Left cardiac atrium (tissue), 4 donors: ENCODE data around the gene KRABD2.
"Not testable (repeated sequence)": the region's sequence is repeated elsewhere in the genome, so short reads cannot be mapped to it uniquely, and the experiment has no call there.

Experiments
- ATAC-seq, 2 donors: fragments of 200-7000 bp; cut with Tn5 transposase; one replicate each; pipeline ENCODE4 v1.9.1; 2020; ENCODE audit warnings: mild to moderate bottlenecking in 2 of 2, moderate library complexity in 2 of 2
- DNase-seq: peaks from one replicate; pipeline ENCODE4 v3.0.0-alpha.2; 2020
- intact Hi-C, 2 donors: fragments of 100-400 bp; cut with DNase I; formaldehyde crosslinking; loops; one replicate each; pipeline versions ENCODE4 v1.14.1 to v1.15.1; 2022 to 2023
- donor health status: DM: no; HTN: yes; CAD: no.
- donor health status: DM: no; HTN: yes; CAD: no; lungs with severe emphysema.
- donor health status: DM: yes; HTN: yes; CAD: no.
- donor health status: Dilated cardiomyopathy.

Gene KRABD2

DNA sequence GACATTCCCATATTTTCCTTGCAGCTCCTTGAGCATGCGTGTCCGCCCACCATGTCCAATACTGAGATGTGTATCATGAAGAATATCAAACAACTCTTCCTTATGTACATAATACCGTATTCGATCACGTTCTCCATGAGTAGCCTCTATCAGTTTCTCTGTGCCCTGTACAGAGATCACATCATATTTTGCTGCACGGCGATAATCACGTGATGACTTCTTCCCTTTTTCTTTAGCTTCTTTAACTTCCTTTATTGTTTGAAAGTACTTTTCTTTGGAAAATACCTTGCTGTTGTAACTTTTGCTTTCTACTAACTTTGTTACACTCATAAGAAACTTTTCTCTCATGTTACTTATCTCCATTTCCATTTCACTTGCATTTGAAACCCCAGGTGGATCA lies 6.6 kb downstream of the KRABD2 start:
- ATAC-seq (no peak), DNase-seq (no peak)
- intact Hi-C loops, result no loop called here

DNA sequence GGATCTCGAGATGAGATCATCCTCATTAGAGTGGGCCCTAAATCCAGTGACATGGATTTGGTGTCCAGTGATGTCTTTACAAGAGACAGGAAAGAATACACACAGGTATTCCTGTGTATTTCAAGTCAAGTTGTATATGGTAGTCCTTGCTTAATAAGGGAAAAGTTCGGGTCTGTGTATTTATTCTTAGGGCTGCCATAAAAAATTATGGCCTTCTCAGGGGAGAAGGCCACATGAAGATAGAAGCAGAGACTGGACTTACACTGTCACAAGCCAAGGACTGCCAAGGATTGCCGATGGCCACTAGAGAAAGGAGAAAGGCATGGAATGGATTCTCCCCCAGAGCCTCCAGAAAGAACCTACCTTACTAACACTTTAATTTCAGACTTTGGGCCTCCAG lies 8.3 kb downstream of the KRABD2 start:
- ATAC-seq (no peak), DNase-seq (no peak)
- intact Hi-C loops, result no loop called here

DNA sequence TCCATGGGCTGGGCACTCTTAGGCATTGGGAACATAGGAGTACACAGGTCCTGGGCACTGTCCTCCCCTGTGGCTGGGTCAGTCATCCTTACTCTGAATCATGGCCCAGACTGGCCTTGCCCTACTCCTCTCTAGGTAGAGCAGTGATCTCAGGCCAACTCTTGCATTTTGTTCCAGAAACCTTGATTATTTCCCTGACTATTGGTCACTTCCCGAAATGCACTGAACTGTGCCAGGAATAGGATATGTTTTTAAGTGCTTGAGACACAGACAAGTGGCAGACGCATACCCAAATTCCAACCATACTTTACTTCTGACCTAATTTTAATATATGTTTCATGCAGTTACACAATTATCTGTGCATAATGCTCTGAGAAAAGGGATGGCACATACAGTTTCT lies 10.3 kb downstream of the KRABD2 start:
- peak; percentile 29 for DNase-seq
- intact Hi-C loops, result no loop called here
- peak; percentile 32 to 55 for ATAC-seq

GRCh38 chr17:8365143-8365542 lies 11.4 kb downstream of the KRABD2 start:
- no peak for DNase-seq
- peak; percentile 56 to 62 for ATAC-seq
- intact Hi-C loops, result no loop called here

DNA sequence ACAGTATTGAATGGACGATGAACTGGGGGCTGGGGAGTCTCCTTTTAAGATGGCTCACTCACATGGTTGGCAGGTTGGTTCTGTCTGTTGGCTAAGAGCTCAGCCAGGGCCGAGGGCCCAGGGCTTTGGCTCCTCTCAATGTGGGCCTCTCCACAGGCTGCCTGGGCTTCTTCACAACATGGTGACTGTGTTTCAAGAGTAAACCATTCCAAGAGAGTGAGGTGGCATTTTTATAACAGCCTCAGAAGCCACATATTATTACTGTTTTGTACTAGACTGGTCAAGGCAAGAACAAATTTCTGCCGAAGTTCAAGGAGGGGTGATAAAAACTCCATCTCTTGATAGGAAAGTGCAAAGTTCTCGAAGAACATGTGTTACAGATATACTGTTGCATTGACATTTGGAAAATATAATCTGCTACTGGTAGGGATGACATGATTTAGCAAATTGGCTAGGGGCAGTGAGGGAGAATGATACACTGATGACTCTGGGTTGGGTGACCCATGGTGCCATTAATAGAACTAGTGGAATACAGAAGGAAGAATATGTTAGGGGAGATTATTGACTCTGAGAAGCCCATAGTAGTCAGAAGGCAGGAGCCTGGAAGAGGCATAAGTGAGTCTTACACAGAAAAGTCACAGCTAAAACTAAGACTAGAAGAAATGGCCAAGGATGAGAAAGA lies 13.7 kb downstream of the KRABD2 start:
- intact Hi-C loops, result no loop called here
- DNase-seq (no peak), ATAC-seq (no peak)

- intact Hi-C loops, result no loop called here
- DNase-seq (no peak), ATAC-seq (no peak)
Measured at GRCh38 chr17:8360751-8361150, 15.8 kb downstream of the KRABD2 start.

GRCh38 chr17:8360260-8360659 lies 16.2 kb downstream of the KRABD2 start:
- no peak for DNase-seq
- ATAC-seq, result peak in 1 of 2 donors; percentile 25
- intact Hi-C loops, result no loop called here

DNA sequence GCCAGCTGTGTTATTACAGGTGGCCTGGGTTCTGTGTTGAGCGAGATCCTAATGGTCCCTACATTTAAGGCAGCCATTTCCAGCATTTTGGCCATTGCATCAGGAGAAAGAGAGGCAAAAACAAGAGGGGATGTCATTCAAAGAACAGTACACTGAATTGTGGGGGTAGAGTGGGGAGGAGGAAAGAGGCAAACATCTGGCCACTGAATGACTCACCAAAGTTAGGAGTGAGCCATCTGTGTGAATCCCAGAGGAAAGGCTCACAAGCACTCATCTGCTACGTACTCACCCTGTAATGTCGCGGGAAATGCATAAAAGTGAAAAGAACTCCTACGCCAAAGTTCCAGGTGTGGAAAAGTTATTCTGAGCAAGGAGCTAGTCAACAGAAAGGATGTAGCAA lies 16.7 kb downstream of the KRABD2 start:
- no peak for DNase-seq
- ATAC-seq, result peak; percentile 74 to 85
- intact Hi-C loops, result no loop called here

GRCh38 chr17:8357910-8358309 lies 18.6 kb downstream of the KRABD2 start:
- ATAC-seq (no peak), DNase-seq (no peak)
- intact Hi-C loops, result no loop called here

DNA sequence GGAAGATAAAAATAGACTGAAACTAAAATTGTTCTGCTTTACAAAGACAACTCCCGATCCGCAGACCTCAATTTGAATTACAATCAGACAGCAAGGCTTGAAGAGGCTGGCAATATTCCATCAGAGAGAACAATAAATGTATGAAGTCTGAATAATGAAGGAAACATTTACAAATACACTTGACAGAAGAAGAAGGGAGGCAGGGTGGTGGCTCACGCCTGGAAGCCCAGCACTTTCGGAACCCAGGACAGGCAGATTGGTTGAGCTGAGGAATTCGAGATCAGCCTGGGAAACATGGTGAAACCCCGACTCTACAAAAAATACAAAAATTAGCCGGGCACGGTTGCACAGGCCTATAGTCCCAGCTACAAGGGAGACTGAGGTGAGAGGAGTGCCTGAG lies 22.3 kb downstream of the KRABD2 start:
- ATAC-seq (no peak), DNase-seq (no peak)
- intact Hi-C loops, result no loop called here

DNA sequence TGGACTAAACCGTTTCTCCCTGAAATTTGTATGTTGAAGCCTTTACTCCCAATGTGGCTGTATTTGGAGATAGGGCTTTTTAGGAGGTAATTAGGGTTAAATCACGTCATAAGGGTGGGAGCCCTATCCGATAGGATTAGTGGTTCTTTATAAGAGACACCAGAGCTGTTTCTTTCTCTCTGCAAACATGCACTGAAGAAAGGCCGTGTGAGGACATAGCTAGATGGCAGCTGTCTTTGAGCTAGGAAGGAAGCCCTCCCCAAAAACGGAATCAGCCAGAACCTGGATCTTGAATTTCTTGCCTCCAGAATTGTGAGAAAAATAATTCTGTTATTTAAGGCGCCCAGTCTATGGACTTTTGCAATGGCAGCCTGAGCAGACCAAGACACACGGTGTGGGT lies 22.8 kb downstream of the KRABD2 start:
- ATAC-seq (no peak), DNase-seq (no peak)

GRCh38 chr17:8350339-8350738 lies 26.2 kb downstream of the KRABD2 start:
- DNase-seq, result no peak
- no peak for ATAC-seq
- intact Hi-C loops, result no loop called here

More for the DNA sequence above, 22.8 kb downstream of the KRABD2 start:
- intact Hi-C loops, result no loop called here

- intact Hi-C loops, ATAC-seq, DNase-seq: not testable (repeated sequence)
Measured at GRCh38 chr17:8347001-8347400, 29.5 kb downstream of the KRABD2 start.

DNA sequence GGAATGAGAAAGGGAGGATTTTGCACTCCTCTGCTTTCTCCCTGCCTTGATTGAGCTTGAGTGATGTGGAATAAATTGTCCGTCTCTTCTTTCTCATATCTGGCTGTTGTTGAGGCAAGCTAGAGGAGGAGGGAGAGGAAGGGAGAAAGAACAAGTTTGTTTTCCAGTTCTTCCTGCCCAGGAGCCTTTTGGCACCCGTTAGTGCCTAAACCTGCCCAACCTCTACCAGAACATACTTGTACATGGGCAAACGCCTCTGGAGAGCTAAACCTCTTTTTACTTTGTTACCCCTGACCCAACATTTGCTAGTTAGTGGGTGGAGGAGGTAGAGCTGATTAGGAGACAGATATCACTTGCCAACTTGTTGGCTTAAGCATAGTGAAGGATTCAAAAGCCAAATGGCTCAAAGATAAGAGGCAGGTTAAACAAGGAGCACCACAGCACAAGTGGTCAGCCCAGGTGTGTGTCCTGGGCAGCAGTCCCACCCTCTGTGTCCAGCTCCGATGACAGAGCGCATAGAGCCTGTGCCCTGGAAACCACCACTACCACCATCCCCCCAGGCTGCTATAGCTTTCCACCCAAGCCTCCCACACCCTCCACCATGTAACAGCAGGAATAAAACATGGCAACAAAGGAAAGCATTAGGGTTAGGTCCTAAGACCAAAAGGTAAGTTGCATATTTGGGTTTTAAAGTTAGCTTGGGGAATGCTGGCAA lies 30.4 kb downstream of the KRABD2 start:
- no peak for ATAC-seq
- no peak for DNase-seq
- intact Hi-C loops, result no loop called here

DNA sequence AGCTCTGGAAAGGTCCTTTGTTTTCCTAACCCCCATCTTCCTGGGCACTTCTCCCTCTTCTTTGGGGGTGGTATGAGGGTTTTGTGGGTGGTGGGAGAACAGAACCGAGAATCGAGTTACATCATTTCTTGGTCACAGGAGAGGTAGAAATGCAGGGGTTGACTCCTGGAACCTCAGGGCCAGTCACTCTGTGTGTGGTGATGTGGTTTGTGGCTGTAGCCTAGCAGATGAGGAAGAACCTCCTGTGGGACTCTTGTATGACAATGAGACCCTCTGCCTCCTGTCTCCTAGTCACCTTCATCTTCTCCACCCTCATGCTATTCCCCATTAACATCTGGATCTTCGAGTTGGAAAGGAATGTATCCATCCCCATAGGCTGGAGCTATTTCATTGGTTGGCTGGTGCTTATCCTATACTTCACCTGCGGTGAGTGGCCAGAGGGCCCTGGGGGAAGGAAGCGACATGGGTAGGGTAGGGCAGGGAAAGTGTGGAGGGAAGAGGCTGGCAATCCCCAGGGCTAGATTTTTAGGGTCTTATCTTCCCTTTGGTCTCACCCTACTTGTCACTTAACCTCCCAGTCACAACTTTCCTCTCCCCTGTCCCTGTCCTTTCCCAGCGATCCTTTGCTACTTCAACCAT lies 31.3 kb downstream of the KRABD2 start:
- ATAC-seq (no peak), DNase-seq (no peak)
- intact Hi-C loops, result no loop called here

DNA sequence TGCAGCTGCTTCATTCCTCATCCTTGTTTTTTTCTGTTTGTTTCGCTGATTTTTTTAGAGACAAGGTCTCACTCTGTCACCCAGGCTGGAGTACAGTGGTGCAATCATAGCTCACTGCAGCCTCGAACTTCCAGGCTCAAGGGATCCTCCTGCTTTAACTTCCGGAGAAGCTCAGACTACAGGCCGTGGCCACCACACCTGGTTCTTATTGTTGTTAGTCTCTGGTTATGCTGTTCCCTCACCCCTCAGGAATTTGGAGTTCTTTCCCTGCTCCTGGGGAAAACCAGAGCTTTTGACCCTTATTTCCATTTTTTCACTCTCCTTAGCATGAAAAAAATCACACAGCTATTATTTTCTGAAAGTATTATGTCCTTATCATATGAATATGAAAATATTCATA lies 35.0 kb downstream of the KRABD2 start:
- no peak for ATAC-seq
- no peak for DNase-seq
- intact Hi-C loops, result no loop called here

- DNase-seq (no peak), ATAC-seq (no peak)
- intact Hi-C loops, result no loop called here
Measured at GRCh38 chr17:8339540-8339939, 37.0 kb downstream of the KRABD2 start, which contains the start of gene ODF4. ODF4 (plus strand) TSS chr17:8339840; CDS start chr17:8340052, 212 bp downstream.

- intact Hi-C loops, result no loop called here
- DNase-seq (no peak), ATAC-seq (no peak)
Measured at GRCh38 chr17:8338753-8339140, 37.8 kb downstream of the KRABD2 start.

- intact Hi-C loops, result no loop called here
- ATAC-seq, result no peak
- no peak for DNase-seq
Measured at GRCh38 chr17:8337802-8338752, 38.4 kb downstream of the KRABD2 start.
